HEK293T (cell line): ENCODE data around the gene ACTR2.

Experiments used
- ARNT ChIP-seq: fragments of 450-650 bp; IDR thresholded peaks from 2 replicates; pipeline ENCODE4 v1.6.1; 2017; ENCODE audit warnings: mild to moderate bottlenecking
- BHLHE40 ChIP-seq: fragments of 450-650 bp; IDR thresholded peaks from 2 replicates; pipeline ENCODE4 v1.6.1; 2016; ENCODE audit warnings: mild to moderate bottlenecking, moderate library complexity, borderline replicate concordance
- ELF4 ChIP-seq: fragments of 450-650 bp; IDR thresholded peaks from 2 replicates; pipeline ENCODE4 v1.6.1; 2017; ENCODE audit warnings: antibody characterized with exemption
- FOXA1 ChIP-seq: fragments of 450-650 bp; IDR thresholded peaks from 2 replicates; pipeline ENCODE4 v1.6.1; 2016; ENCODE audit warnings: mild to moderate bottlenecking
- FOXM1 ChIP-seq: fragments of 450-650 bp; IDR thresholded peaks from 2 replicates; pipeline ENCODE4 v1.6.1; 2017; ENCODE audit warnings: mild to moderate bottlenecking, borderline replicate concordance
- HDGF ChIP-seq: fragments of 450-650 bp; IDR thresholded peaks from 2 replicates; pipeline ENCODE4 v1.6.1; 2017; ENCODE audit warnings: antibody characterized with exemption, borderline replicate concordance
- L3MBTL2 ChIP-seq: fragments of 450-650 bp; conservative IDR thresholded peaks from 2 replicates; pipeline ENCODE4 v1.6.1; 2016; ENCODE audit warnings: mild to moderate bottlenecking
- NFRKB ChIP-seq: fragments of 450-650 bp; IDR thresholded peaks from 2 replicates; pipeline ENCODE4 v1.6.1; 2016; ENCODE audit warnings: mild to moderate bottlenecking, moderate library complexity
- PKNOX1 ChIP-seq: fragments of 450-650 bp; IDR thresholded peaks from 2 replicates; pipeline ENCODE4 v1.6.1; 2016
- SP1 ChIP-seq: fragments of 450-650 bp; IDR thresholded peaks from 2 replicates; pipeline ENCODE4 v1.6.1; 2017
- SUZ12 ChIP-seq: fragments of 450-650 bp; IDR thresholded peaks from 2 replicates; pipeline ENCODE4 v1.6.1; 2016; ENCODE audit warnings: mild to moderate bottlenecking
- TARDBP ChIP-seq: fragments of 450-650 bp; IDR thresholded peaks from 2 replicates; pipeline ENCODE4 v1.6.1; 2016
- ZNF384 ChIP-seq: fragments of 450-650 bp; IDR thresholded peaks from 2 replicates; pipeline ENCODE4 v1.6.1; 2016

DNA sequence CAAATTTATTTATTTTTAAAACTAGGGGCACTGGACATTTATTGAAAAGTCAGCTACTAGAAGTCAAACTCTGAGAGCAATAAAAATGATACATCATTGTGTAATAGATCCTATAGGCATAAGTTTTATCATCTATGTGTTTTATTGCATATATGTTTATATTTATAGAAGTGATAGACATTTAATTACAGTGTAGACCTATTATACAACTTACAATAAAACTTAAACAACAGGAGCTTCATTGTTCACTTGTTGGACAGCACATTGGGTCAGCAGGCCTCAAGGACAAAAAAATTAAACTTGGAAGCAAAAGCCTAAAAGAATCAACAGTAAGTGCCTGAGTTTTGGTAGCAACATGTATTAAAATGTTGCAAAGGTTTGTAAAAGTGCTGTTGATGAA is 15.0 kb upstream of the ACTR2 start:
- TF ChIP-seq FOXM1 = no peak
- TF ChIP-seq ELF4 = no peak
- no peak for TF ChIP-seq SP1
- no peak for TF ChIP-seq TARDBP
- no peak for TF ChIP-seq ARNT
- no peak for TF ChIP-seq L3MBTL2
- TF ChIP-seq ZNF384 = no peak
- TF ChIP-seq FOXA1 = no peak
- no peak for TF ChIP-seq BHLHE40
- TF ChIP-seq SUZ12 = no peak
- peak; percentile 52 for TF ChIP-seq PKNOX1
- no peak for TF ChIP-seq HDGF
- no peak for TF ChIP-seq NFRKB
